ENCODE measurements around the gene BOK.
"Not testable (repeated sequence)": the region's sequence is repeated elsewhere in the genome, so short reads cannot be mapped to it uniquely, and the experiment has no call there.

DNA sequence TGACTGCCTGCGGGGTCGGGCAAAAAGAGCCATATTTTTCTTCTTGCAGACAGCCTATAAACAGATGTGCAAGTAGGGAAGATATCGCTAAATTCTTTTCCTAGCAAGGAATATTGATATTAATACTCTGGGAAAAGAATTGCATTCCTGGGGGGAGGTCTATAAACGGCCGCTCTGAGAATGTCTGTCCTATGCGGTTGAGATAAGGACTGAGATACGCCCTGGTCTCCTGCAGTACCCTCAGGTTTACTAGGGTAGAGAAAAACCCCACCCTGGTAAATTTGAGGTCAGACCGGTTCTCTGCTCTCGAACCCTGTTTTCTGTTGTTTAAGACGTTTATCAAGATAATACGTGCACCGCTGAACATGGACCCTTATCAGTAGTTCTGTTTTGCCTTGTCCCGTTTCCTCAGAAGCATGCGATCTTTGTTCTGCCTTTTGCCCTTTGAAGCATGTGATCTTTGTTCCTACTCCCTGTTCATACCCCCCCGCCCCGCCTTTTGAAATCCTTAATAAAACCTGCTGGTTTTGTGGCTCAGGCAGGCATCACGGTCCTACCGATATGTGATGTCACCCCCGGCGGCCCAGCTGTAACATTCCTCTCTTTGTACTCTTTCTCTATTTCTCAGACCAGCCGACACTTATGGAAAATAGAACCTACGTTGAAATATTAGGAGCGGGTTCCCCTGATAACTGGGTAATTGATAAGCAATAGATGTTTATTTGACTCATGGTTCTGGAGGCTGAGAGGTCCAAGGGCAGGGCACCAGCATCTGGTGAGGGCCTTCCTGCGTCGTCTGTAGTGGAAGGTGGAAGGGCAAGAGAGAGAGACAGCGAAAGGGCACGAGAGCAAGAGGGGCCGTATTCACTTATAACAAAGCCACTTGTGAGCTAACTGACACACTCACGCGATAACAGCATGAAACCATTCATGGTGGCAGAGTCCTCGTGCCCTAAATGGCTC is 32.4 kb upstream of the BOK start:
- not testable (repeated sequence) for TF ChIP-seq POLR2A (IDR thresholded peaks at IDR 0.05); CTCF (IDR thresholded peaks at IDR 0.05); POLR2AphosphoS5 (IDR thresholded peaks at IDR 0.05; ENCODE audit: insufficient read depth in 1 of 2, low read depth in 1 of 2)

Data from vagina (tissue), 2 donors.